WERI-Rb-1 (cell line): ENCODE data around the gene ERVK3-1.

Experiments used
- DNase-seq: peaks from one replicate; pipeline ENCODE4 v3.0.0-alpha.2; 2020
- H3K27ac ChIP-seq: fragments of 250-450 bp; sonication (Bioruptor Pico); 2 replicates; pipeline ENCODE4 v1.5.1; 2020; ENCODE audit warnings: mild to moderate bottlenecking, moderate library complexity
- H3K27me3 ChIP-seq: fragments of 250-450 bp; sonication (Bioruptor Pico); 2 replicates; pipeline ENCODE4 v1.5.1; 2021; ENCODE audit warnings: mild to moderate bottlenecking, low read depth, moderate library complexity; ENCODE audit not compliant: insufficient read depth, severe bottlenecking
- H3K36me3 ChIP-seq: fragments of 250-450 bp; sonication (Bioruptor Pico); 2 replicates; pipeline ENCODE4 v1.5.1; 2020; ENCODE audit warnings: mild to moderate bottlenecking, moderate library complexity
- H3K4me3 ChIP-seq: 2 replicates; pipeline ENCODE4 v1.5.1; 2011; ENCODE audit warnings: low read depth, mild to moderate bottlenecking, control low read depth, low read length
- H3K9me3 ChIP-seq: fragments of 250-450 bp; sonication (Bioruptor Pico); 2 replicates; pipeline ENCODE4 v1.5.1; 2021; ENCODE audit warnings: mild to moderate bottlenecking, moderate library complexity; ENCODE audit not compliant: severe bottlenecking
- TF ChIP-seq, protein P1 (sequence below): IDR thresholded peaks from 2 replicates; pipeline ENCODE4 v1.5.1; 2011; ENCODE audit warnings: low read depth, mild to moderate bottlenecking, control low read depth, inconsistent platforms, low read length

ERVK3-1 gene

DNA sequence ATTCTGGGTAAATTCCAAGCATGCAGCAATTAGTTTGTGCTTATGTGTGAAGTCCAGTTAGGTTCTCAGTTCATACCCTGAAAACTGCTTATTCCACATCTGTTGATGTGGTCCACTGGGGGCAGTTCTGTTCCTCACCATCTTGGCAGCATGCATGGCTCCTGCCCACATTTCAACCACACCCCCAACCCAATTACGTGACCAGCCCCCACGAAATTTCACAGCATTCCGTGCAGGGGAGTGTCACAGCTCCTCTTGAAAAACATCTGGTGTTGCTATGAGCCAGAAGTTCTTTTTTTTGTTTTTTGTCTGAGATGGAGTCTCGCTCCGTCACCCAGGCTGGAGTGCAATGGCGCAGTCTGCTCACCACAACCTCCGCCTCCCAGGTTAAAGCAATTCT is 9.1 kb upstream of the ERVK3-1 start:
- H3K27ac ChIP-seq: no peak overlapping the region
- TF ChIP-seq, protein P1, sequence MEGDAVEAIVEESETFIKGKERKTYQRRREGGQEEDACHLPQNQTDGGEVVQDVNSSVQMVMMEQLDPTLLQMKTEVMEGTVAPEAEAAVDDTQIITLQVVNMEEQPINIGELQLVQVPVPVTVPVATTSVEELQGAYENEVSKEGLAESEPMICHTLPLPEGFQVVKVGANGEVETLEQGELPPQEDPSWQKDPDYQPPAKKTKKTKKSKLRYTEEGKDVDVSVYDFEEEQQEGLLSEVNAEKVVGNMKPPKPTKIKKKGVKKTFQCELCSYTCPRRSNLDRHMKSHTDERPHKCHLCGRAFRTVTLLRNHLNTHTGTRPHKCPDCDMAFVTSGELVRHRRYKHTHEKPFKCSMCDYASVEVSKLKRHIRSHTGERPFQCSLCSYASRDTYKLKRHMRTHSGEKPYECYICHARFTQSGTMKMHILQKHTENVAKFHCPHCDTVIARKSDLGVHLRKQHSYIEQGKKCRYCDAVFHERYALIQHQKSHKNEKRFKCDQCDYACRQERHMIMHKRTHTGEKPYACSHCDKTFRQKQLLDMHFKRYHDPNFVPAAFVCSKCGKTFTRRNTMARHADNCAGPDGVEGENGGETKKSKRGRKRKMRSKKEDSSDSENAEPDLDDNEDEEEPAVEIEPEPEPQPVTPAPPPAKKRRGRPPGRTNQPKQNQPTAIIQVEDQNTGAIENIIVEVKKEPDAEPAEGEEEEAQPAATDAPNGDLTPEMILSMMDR: no peak

DNA sequence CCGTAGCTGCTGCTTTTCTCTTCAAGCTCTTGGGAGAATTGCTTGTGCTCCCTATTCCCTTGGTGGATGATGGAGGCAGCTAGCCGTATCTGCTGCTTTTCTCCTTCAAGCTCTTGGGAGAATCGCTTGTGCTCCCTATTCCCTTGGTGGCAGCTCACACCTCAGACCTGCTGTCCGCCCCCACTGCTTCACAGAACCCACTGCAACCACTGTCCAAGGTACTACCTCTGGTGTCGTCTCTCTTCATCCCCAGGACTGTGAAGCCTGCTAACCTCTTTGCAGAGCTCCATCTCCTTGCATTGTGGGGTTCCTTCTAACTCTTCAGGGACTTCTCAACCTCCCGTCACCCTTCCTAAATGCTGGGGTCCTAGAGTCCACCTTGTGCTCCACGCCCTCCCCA is 4.6 kb upstream of the ERVK3-1 start:
- DNase-seq: no peak
- Histone ChIP-seq H3K36me3 (peaks cover 67% of the 10 kb centered on the region), H3K27ac (no peak overlapping the region), H3K4me3 (no peak overlapping the region), H3K9me3 (no peaks in the 10 kb centered on the region), H3K27me3 (no peaks in the 10 kb centered on the region)
- TF ChIP-seq, protein P1: no peak

More for the DNA sequence above, 9.1 kb upstream of the ERVK3-1 start:
- no peaks in the 10 kb centered on the region for H3K9me3 ChIP-seq
- no peak overlapping the region for H3K4me3 ChIP-seq
- H3K27me3 ChIP-seq: no peaks in the 10 kb centered on the region
- peaks cover 94% of the 10 kb centered on the region for H3K36me3 ChIP-seq
- no peak for DNase-seq

DNA sequence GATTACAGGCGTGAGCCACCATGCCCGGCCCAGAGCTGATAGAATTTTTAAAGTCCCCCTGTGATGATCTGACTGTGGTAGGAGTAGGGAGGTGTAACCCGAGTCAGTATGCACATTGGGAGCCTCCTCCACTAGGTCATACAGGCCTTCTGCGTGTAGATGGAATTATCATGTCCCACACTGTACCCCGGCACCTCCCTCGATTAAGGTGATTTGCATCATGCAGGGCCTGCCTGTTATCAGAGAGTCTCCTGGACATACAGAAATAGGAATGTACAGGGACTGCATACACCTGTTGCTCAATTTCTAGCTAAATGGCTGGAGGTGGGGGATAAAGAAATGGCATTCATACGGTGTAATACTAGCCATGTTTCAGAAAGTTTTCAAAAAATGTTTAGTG is 922 bp upstream of the ERVK3-1 start:
- peak overlapping the region; percentile 81 for H3K4me3 ChIP-seq
- TF ChIP-seq, protein P1: no peak
- no peak overlapping the region for H3K27ac ChIP-seq
- peaks cover 64% of the 10 kb centered on the region for H3K36me3 ChIP-seq
- H3K9me3 ChIP-seq: no peaks in the 10 kb centered on the region
- H3K27me3 ChIP-seq: no peaks in the 10 kb centered on the region
- DNase-seq: no peak

GRCh38 chr19:58304748-58305064 is 471 bp upstream of the ERVK3-1 start:
- no peak for DNase-seq

GRCh38 chr19:58305932-58306323 is 751 bp downstream of the ERVK3-1 start:
- Histone ChIP-seq H3K27ac (peak overlapping the region; percentile 68; the same call in 1 of the 2 replicates), H3K4me3 (peak overlapping the region; percentile 81), H3K9me3 (no peaks in the 10 kb centered on the region), H3K27me3 (no peaks in the 10 kb centered on the region), H3K36me3 (peaks cover 58% of the 10 kb centered on the region)
- TF ChIP-seq, protein P1: no peak
- no peak for DNase-seq

More at GRCh38 chr19:58304748-58305064, 471 bp upstream of the ERVK3-1 start:
- TF ChIP-seq, protein P1: no peak
- H3K27me3 ChIP-seq: no peaks in the 10 kb centered on the region
- peak overlapping the region; percentile 81 for H3K4me3 ChIP-seq
- peaks cover 65% of the 10 kb centered on the region for H3K36me3 ChIP-seq
- no peak overlapping the region; the same call in 1 of the 2 replicates for H3K27ac ChIP-seq
- no peaks in the 10 kb centered on the region for H3K9me3 ChIP-seq

- Histone ChIP-seq H3K9me3 (no peaks in the 10 kb centered on the region), H3K36me3 (peaks cover 59% of the 10 kb centered on the region), H3K27ac (no peak overlapping the region), H3K27me3 (no peaks in the 10 kb centered on the region), H3K4me3 (no peak overlapping the region)
- TF ChIP-seq, protein P1: no peak
- DNase-seq: no peak
Observed at GRCh38 chr19:58307736-58308135, 2.6 kb downstream of the ERVK3-1 start.
